ENCODE measurements around the gene STRIP1.
A peak's percentile ranks its signal among the peaks of the same experiment; 100 is the strongest.

Gene STRIP1

DNA sequence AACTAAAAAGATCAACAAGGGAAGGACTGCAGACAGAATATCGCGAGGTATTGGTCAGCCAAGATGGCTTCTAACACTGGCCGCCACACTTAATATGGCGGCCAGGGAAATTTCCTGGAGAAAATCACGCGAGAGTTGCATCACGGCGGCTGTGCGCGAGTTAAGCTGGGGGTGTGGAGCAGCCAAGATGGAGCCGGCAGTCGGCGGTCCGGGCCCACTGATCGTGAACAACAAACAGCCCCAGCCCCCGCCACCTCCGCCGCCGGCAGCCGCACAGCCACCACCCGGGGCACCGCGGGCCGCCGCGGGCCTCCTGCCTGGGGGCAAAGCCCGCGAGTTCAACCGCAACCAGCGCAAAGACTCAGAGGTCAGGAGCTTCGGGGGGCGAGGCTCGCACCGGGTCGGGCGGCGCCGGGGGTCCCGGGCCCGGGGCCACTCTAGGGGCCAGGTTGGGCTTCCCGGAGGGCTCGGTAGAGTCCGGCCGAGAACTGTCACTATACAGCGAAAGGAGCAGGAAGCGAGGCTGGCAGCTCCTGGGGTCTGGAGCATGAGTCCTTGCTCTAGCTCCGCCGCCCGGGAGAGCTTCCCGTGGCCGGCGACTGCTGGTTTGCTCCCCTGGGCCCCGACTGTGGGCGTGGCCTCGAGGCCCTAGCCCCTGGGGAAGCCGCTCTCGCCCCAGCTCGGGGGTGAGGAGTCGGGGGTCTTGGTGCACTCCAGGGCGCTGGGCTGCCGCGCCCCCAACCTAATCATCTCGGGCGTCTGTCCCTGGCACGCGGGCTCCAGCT is at the start of gene STRIP1:
Gene STRIP1 (plus strand): TSS at position 174 of the 785 bp plus-strand sequence. CDS start 14 bp downstream, at position 188.
- peak; percentile 91 for DNase-seq

DNA sequence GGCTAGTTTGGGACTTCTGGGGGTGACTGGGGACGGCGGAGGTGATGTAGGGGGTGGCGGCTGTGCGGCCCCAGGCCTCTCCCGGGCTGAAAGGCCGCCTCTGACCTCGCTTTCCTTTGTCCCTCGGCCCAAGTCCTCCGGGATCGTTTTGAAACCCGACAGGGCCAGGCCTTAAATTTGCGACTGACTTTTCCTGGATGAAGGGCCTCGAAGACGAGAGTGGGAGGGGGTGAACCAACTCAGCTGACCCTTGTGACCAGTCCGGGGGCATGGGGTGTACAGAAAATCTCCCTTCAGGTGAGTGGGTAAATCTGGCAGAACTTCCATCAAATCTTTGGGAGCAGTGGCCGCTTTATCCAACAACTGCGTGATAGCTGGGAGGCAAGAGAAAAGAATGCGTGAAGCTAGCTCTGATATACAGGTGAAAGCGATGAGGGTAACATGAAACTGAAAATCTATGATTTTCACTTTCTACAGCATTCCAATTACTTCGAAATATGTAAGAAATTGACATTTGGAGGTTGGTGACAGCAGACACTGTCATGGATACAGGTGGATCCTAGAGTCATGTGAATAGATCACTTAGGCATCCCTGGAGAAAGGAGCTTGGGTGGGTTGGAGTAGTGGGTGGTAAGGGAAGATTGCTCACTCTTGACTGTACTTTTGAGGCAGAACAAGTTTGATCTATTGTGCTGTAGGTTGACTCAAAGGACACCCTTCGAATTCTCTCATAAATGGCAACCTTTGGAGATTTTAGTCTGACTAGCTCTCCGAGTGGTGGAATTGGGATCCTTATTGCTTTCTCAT is 49.0 kb upstream of the STRIP1 start:
- no peak for DNase-seq

DNA sequence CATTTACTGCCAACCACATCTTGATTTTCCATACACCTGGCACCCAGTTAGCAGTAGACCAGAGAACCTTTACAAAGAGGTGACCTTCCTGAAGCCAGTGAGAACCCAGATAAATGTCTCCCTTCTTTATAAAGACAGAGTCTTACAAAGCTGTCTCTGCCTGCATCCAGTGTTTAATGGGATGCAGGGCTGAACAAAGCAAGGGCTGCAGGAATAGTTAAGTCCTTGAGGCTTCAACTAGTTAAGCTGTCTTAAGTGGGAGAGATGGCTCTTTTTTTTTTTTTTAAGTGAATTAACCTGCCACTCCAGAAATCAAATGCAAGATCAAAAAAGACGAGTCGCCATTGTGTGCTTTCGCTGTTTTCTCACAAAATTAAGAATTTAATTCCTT is 48.4 kb upstream of the STRIP1 start:
- DNase-seq = no peak

DNA sequence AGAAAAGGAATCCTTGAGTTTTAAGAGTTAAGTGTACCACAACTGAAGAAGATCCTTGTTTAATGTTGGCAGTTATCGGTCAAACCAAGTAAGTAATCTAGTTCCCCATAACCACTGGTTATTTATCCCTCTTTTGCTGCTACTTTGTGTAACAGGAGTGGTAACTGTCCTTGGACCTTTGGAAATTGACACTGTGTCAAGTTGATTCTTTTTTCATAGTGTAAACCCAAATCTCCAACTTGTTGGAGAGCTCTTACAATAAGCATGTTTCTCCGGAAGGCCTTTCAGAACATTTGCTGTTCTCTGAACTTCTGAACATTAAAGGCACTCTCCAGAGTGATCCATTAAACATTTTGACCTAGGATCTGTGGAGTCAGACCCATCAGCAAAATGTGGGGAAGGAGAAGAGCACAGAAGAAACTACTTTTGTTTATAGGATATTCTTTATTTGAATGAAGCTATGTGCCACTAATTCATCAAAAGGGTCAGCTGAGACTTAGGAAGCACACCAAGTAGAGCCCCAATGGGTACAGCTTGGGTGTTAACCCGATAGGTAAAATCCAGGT is 46.0 kb upstream of the STRIP1 start:
- no peak for DNase-seq

GRCh38 chr1:109989506-109990301 is 44.7 kb upstream of the STRIP1 start:
- no peak for DNase-seq

DNA sequence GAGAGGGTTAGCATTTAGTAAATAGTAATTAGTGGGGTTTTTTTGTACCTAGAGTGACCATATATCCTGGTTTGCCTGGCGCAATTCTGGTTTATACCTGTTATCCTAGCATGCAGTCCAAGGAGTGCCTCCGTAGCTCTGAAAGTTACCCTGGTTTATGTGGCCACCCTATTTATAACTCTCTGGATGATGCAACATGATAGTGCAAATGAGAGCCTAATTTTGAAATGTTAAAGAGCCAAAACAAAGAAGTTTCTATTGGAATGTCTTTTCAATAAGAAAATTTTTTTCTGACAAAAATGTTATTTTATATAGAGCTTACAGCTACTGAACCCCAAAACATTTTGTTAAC is 44.1 kb upstream of the STRIP1 start:
- DNase-seq = no peak

DNA sequence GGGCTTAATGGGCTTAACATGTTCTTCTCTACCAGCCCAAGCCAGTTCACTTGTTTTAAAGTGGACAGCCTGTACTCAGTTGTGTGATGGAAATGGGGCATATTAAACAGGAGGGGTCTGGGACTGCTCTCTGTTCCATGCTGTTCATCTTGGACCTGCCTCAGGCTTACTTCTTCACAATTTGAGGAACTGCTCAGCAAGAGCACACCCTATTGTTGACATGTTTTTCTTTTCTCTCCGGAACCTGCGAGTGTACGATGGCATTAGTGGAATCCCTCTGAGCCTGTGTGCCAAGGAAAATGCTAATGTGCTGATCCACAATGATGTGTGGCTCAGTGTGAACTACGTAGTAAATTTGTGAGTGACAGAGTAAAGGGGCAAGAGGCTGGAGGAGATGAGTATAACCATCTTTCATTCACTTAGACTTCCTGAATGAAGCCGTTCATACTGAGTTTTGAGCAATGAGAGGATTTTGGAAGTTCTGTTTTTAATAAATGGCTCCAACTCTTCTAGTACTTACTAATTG is 43.0 kb upstream of the STRIP1 start:
- no peak for DNase-seq

DNA sequence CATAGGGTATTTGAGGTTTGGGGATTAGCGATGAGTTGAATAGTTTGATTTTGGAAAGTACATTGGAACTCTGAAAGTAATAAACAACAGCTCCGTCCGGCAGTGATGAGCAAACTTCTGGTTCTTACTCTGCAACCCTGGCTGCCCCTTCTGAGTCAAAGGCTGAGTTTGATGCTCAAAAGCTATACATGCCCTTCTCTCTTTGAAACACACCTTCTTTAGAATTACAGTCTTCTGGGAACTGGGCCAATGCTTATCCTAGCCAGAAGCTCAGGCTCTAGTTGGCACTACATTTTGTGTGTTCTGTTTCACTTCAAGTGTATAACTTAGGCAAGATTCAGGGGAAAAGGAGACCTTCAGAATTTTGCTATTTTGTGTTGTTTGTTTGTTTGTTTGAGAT is 40.5 kb upstream of the STRIP1 start:
- DNase-seq = no peak

DNA sequence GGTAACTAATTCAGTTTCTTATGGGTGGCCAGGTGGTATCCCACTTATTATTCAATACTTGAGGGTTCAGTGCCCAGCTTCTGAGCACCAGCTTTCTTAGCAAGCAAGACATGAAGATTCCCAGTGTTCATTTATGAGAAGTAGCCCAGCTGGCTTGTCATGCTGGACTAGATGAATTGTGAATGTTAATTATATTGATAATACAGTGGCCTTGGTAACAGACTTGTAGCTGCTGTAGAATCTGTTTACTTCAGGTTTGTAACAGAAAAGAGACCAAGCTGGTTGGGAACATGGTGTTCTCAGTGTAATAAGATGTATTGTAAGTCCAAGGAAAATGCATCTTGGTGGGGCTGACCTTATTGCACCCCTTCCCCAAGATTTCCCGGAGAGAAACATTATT is 39.8 kb upstream of the STRIP1 start:
- DNase-seq = no peak

DNA sequence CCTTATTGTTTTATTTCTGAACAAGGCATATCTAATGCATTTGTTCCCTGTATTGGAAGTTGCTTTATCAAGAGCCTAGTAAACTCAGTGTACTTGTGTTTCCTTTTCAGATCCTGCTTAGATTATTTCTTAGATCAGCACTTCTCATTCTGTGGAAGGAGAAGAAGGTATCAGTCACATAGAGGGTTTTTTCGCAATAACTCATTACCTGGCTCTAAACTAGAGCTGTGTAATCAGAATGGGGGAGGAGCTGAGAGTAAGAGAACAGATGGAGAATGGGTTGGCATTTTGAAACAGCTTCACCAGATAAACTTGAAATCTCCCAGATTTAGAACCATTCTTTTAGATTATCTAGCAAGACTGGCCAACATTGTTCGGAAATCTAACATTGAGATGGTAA is 38.9 kb upstream of the STRIP1 start:
- no peak for DNase-seq

GRCh38 chr1:109996476-109996875 is 37.9 kb upstream of the STRIP1 start:
- DNase-seq = no peak

GRCh38 chr1:109997204-109997866 is 37.1 kb upstream of the STRIP1 start:
- DNase-seq = no peak

DNA sequence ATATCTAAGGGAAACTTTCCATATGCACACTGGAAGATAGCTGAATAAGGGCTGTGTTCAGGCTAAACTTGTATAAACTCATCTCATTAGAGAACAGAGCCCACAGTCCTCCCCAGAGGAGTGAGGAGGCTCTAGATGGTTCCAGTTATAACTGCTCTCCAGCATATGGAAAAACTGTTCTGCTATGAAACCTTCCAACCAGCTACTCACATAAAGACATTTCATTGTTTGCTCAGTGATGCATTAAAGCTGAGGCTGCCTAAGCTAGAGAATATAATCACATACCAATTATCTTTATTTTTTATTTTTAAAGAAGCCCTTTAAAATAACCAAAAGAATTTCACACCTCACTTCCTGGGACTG is 36.6 kb upstream of the STRIP1 start:
- no peak for DNase-seq

GRCh38 chr1:110002695-110003094 is 31.7 kb upstream of the STRIP1 start:
- DNase-seq = no peak

- peak; percentile 41 for DNase-seq
Measured at GRCh38 chr1:110003747-110004428, 30.5 kb upstream of the STRIP1 start.

GRCh38 chr1:110004583-110004982 is 29.8 kb upstream of the STRIP1 start:
- no peak for DNase-seq

GRCh38 chr1:110005971-110006370 is 28.5 kb upstream of the STRIP1 start:
- no peak for DNase-seq

DNA sequence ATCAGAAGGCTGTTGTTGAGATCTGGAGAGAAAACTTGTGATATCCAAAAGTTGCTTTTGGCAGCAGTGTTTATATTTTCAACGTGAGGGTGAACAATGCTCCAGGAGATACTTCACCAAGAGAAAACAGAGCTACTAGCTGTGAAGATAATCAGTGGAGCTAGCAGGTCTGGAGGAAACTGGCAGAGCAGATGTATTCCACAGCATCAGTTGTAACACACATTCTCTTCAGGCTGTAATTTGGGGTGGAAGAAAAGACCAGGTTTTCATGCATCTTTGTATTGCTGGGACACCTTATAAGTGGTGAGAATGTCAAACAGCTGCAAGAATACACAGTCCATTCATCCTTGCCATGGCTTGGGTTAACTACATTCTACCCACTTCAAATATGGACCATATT is 27.9 kb upstream of the STRIP1 start:
- DNase-seq = no peak

DNA sequence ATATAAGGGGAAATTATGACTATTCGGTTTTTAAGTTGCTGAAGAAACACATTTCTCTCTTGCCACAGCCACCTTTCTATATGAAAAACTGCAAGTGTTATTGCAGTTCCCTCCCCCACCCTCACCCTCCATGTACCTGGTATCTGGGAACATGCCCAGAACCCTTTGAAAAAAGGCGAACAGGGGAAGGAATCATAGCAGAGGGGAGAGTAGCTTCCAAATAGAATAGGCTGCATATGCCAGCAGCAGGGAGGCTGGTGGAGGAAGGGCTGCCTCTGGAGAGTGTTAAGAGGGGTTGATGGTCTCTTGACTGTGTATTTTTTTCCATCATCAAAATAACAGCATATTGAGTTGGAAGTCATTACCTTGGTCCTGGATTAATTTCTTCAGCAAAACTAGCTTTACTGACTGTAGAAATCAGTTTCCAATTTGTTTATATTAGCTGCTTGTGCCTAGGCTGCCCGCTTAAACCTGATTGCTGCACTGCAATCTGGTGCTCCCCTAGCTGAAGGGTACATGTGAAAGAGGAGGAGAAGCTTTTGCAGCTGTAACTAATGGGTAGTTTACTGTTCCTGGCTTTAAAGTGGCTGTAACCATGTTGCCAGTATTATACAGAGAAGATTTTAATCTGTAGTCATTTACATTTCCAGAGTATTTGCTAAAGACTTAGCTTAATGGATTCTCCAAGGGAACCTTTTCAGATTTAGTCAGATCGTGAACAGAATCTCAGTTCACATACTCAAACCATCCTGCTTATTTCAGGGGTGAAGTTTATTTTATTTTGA is 27.2 kb upstream of the STRIP1 start:
- no peak for DNase-seq

DNA sequence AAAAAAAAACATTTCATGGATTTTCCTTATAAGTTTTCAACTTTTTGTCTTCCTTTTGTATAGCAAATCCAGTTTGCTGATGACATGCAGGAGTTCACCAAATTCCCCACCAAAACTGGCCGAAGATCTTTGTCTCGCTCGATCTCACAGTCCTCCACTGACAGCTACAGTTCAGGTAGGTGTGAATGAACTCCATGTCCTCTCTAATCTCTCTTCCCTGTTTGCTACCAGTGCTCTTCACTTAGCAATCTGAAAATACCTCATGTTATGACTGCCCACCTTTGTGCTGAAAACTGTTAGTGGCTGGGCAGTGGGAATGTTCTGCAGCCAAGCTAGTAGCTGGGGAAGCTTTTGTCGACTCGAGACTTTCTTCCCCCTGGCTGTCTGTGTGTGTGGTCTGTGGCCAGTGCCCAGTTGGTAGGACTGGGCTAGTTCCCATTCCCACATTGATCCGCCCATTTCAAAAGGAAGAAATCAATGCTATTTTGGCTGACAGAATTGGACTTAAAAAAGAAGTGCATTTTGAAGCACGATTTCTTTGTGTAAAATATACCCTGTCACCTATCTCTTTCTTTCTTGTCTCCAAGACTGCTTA is 25.4 kb upstream of the STRIP1 start:
- DNase-seq = no peak

All from GDM1 (cell line).